ENCODE measurements around the gene AVPR1B.

Gene AVPR1B

GRCh38 chr1:206101351-206102045 lies 15.7 kb downstream of the AVPR1B start:
- no peak for DNase-seq (ENCODE audit: low read depth)
- TF ChIP-seq CTCF (IDR thresholded peaks at IDR 0.05; ENCODE audit: control insufficient read depth, extremely low read depth, insufficient read depth) = no peak
- no peak overlapping the region for H3K4me3 ChIP-seq (ENCODE audit: low read depth, low read length)

GRCh38 chr1:206100226-206100815 lies 16.9 kb downstream of the AVPR1B start:
- H3K4me3 ChIP-seq (ENCODE audit: low read depth, low read length) = no peak overlapping the region
- DNase-seq (ENCODE audit: low read depth) = no peak
- TF ChIP-seq CTCF (IDR thresholded peaks at IDR 0.05; ENCODE audit: control insufficient read depth, extremely low read depth, insufficient read depth) = no peak

GRCh38 chr1:206098242-206098919 lies 18.8 kb downstream of the AVPR1B start:
- no peak overlapping the region for H3K4me3 ChIP-seq (ENCODE audit: low read depth, low read length)
- DNase-seq (ENCODE audit: low read depth) = no peak
- no peak for TF ChIP-seq CTCF (IDR thresholded peaks at IDR 0.05; ENCODE audit: control insufficient read depth, extremely low read depth, insufficient read depth)

- no peak for DNase-seq (ENCODE audit: low read depth)
Observed at GRCh38 chr1:206097381-206097780, 19.8 kb downstream of the AVPR1B start.

GRCh38 chr1:206094024-206094423 lies 23.2 kb downstream of the AVPR1B start:
- no peak for TF ChIP-seq CTCF (IDR thresholded peaks at IDR 0.05; ENCODE audit: control insufficient read depth, extremely low read depth, insufficient read depth)
- no peak for DNase-seq (ENCODE audit: low read depth)
- H3K4me3 ChIP-seq (ENCODE audit: low read depth, low read length) = no peak overlapping the region

More at GRCh38 chr1:206097381-206097780, 19.8 kb downstream of the AVPR1B start:
- TF ChIP-seq CTCF (IDR thresholded peaks at IDR 0.05; ENCODE audit: control insufficient read depth, extremely low read depth, insufficient read depth) = no peak
- H3K4me3 ChIP-seq (ENCODE audit: low read depth, low read length) = no peak overlapping the region

- TF ChIP-seq CTCF (IDR thresholded peaks at IDR 0.05; ENCODE audit: control insufficient read depth, extremely low read depth, insufficient read depth) = no peak
- no peak for DNase-seq (ENCODE audit: low read depth)
- no peak overlapping the region for H3K4me3 ChIP-seq (ENCODE audit: low read depth, low read length)
Observed at GRCh38 chr1:206089341-206089740, 27.8 kb downstream of the AVPR1B start.

Measured in LNCaP clone FGC (cell line).